Progenitor cell of endocrine pancreas (in vitro differentiated cells): ENCODE data around the gene CREB3L1. TPM values are rescaled to one million over a fixed set of nuclear protein-coding genes. Genes with fewer than 3 reads are reported as not detected.

Experiments
- DNase-seq: peaks from one replicate; pipeline ENCODE4 v3.0.0; 2021; ENCODE audit warnings: low spot score; ENCODE audit not compliant: unreplicated experiment
- H3K27ac Mint-ChIP-seq: 2 replicates; pipeline ENCODE4 v1.8.0; 2021; ENCODE audit warnings: mild to moderate bottlenecking, moderate library complexity, mixed read lengths
- H3K27me3 Mint-ChIP-seq: 2 replicates; pipeline ENCODE4 v1.8.0; 2021; ENCODE audit warnings: mixed read lengths
- H3K36me3 Mint-ChIP-seq: 2 replicates; pipeline ENCODE4 v1.8.0; 2022; ENCODE audit warnings: mixed read lengths; ENCODE audit not compliant: insufficient read depth
- H3K4me1 Mint-ChIP-seq: 2 replicates; pipeline ENCODE4 v1.8.0; 2021; ENCODE audit warnings: low read depth, mixed read lengths
- H3K4me3 Mint-ChIP-seq: 2 replicates; pipeline ENCODE4 v1.8.0; 2021; ENCODE audit warnings: low read depth, mild to moderate bottlenecking, moderate library complexity, mixed read lengths
- H3K9me3 Mint-ChIP-seq: 2 replicates; pipeline ENCODE4 v1.8.0; 2021; ENCODE audit warnings: low read depth, mixed read lengths
- total RNA-seq: library from RNA; stranded (reverse); gene quantifications from 2 replicates; pipeline ENCODE4 v1.2.1, GENCODE V29; 2021
- TF ChIP-seq, protein P1 (sequence below): fragments of 200-600 bp; sonication (generic); IDR thresholded peaks from one replicate; pipeline ENCODE4 v1.5.0; 2021; ENCODE audit warnings: antibody characterized with exemption, mild to moderate bottlenecking; ENCODE audit not compliant: unreplicated experiment

Gene CREB3L1
- total RNA-seq, 1 donor from 2014 or later = 9.6 TPM

DNA sequence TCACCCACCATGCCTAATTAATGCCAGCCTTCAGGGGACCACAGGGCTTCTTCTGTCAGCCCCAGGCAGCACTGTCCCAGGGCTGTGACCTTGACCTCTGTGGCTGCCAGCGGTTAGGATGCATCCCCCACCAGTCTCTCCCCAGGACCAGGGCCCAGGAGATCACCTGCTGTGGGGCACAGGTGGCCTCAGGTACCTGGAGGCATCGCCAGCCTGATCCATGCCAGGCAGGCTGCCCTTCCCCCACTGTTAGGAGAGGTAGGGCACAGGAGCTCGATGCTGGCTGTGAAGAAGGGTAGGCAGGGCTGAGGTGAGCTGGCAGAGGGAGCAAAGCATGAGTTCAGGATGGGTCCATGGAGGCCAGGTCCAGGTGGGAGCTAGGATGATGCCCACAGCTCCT is 87.3 kb downstream of the CREB3L1 start:
- peaks cover 4% of the 10 kb centered on the region for H3K36me3 Mint-ChIP-seq
- TF ChIP-seq, protein P1, sequence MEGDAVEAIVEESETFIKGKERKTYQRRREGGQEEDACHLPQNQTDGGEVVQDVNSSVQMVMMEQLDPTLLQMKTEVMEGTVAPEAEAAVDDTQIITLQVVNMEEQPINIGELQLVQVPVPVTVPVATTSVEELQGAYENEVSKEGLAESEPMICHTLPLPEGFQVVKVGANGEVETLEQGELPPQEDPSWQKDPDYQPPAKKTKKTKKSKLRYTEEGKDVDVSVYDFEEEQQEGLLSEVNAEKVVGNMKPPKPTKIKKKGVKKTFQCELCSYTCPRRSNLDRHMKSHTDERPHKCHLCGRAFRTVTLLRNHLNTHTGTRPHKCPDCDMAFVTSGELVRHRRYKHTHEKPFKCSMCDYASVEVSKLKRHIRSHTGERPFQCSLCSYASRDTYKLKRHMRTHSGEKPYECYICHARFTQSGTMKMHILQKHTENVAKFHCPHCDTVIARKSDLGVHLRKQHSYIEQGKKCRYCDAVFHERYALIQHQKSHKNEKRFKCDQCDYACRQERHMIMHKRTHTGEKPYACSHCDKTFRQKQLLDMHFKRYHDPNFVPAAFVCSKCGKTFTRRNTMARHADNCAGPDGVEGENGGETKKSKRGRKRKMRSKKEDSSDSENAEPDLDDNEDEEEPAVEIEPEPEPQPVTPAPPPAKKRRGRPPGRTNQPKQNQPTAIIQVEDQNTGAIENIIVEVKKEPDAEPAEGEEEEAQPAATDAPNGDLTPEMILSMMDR = no peak
- peaks cover 13% of the 10 kb centered on the region for H3K4me1 Mint-ChIP-seq
- no peak overlapping the region for H3K4me3 Mint-ChIP-seq
- H3K9me3 Mint-ChIP-seq = no peaks in the 10 kb centered on the region
- no peaks in the 10 kb centered on the region for H3K27me3 Mint-ChIP-seq
- no peak overlapping the region for H3K27ac Mint-ChIP-seq
- DNase-seq = no peak

DNA sequence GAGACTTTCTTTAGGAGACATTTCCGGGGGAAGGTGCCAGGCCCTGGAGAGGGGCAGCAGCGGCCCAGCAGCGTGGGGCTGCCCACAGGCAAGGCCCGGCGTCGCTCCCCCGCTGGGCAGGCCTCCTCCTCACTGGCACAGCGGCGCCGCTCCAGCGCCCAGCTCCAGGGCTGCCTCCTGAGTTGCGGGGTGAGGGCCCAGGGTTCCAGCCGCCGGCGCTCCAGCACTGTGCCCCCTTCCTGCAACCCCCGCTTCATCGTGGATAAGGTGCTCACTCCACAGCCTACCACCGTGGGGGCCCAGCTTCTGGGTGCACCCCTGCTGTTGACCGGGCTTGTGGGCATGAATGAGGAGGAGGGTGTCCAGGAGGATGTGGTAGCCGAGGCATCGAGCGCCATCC is 88.8 kb downstream of the CREB3L1 start:
- TF ChIP-seq, protein P1 = no peak
- no peak overlapping the region for H3K27ac Mint-ChIP-seq
- peaks cover 4% of the 10 kb centered on the region for H3K36me3 Mint-ChIP-seq
- H3K4me1 Mint-ChIP-seq = peaks cover 10% of the 10 kb centered on the region
- no peaks in the 10 kb centered on the region for H3K9me3 Mint-ChIP-seq
- no peak for DNase-seq
- H3K4me3 Mint-ChIP-seq = no peak overlapping the region
- no peaks in the 10 kb centered on the region for H3K27me3 Mint-ChIP-seq

DNA sequence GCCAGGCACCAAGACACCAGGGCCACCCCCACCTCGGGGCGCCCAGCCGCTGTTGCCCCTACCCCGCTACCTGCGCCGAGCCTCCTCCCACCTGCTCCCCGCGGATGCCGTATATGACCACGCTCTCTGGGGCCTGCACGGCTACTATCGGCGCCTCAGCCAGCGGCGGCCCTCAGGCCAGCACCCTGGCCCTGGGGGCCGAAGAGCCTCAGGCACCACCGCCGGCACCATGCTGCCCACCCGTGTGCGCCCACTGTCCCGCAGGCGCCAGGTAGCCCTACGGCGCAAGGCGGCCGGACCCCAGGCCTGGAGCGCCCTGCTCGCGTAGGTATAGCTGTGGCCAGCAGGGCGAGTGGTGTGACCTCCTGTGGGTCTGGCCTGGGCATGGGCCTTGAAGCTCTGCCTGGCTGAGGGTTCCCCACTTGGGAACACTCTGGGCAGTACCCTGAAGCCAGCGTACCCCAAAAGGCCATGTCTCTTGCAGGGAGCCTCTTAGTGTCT is 89.2 kb downstream of the CREB3L1 start:
- TF ChIP-seq, protein P1 = no peak

DNA sequence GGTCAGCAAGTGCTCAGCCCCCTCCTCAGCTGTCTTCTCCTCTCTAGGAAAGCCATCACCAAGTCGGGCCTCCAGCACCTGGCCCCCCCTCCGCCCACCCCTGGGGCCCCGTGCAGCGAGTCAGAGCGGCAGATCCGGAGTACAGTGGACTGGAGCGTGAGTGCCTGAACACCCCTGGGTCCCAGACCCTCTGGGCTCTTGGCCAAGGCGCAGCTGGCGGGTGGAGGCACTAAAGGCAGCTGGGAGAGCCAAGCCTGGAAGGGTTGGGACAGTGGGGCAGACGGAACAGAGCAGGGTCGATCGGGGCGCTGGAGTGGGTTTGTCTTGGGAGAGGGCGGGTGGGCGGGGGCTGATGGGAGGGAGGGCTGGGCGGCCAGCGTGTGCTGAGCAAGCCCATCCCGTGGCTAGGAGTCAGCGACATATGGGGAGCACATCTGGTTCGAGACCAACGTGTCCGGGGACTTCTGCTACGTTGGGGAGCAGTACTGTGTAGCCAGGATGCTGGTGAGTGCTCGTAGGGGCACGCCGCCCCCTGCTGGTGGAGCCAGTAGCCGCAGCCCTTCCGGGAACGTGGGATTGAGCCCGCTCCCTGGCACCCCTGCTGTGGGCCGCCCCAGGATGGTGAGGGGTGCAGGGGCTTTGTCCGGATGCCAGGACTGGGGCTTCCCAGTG is 89.9 kb downstream of the CREB3L1 start:
- Mint-ChIP-seq H3K4me1 (peaks cover 9% of the 10 kb centered on the region), H3K36me3 (peaks cover 4% of the 10 kb centered on the region), H3K27ac (no peak overlapping the region), H3K27me3 (no peaks in the 10 kb centered on the region), H3K4me3 (no peak overlapping the region), H3K9me3 (no peaks in the 10 kb centered on the region)
- TF ChIP-seq, protein P1 = peak; percentile 92
- DNase-seq = peak; percentile 67

More for the DNA sequence above, 89.2 kb downstream of the CREB3L1 start:
- Mint-ChIP-seq H3K27ac (no peak overlapping the region), H3K4me3 (no peak overlapping the region), H3K9me3 (no peaks in the 10 kb centered on the region), H3K4me1 (peaks cover 9% of the 10 kb centered on the region), H3K36me3 (peaks cover 4% of the 10 kb centered on the region), H3K27me3 (no peaks in the 10 kb centered on the region)
- no peak for DNase-seq

DNA sequence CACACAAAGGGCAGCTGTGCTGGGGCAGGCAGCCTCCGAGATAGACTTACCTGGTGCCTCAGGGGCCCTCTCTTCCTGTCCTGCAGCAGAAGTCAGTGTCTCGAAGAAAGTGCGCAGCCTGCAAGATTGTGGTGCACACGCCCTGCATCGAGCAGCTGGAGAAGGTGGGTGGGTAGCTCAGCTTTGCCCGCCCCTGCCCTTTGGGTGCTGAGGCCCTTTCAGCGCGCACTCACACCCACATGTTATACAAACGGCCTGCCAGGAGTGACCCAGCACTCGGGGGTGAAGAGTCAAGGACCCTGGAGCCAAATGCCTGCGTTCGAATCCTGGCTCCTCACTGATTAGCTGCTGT is 90.4 kb downstream of the CREB3L1 start:
- TF ChIP-seq, protein P1 = no peak
- Mint-ChIP-seq H3K27ac (no peak overlapping the region), H3K27me3 (no peaks in the 10 kb centered on the region), H3K4me3 (no peak overlapping the region), H3K9me3 (no peaks in the 10 kb centered on the region), H3K4me1 (peaks cover 7% of the 10 kb centered on the region), H3K36me3 (peaks cover 4% of the 10 kb centered on the region)
- DNase-seq = no peak
